Fibroblast of villous mesenchyme (primary cell): ENCODE data around the gene RGS18. TPM values are rescaled to one million over a fixed set of nuclear protein-coding genes. Genes with fewer than 3 reads are reported as not detected.
A peak's percentile ranks its signal among the peaks of the same experiment; 100 is the strongest.
"Not testable (repeated sequence)": the region's sequence is repeated elsewhere in the genome, so short reads cannot be mapped to it uniquely, and the experiment has no call there.

Experiments used
- DNase-seq: peaks from one replicate; pipeline ENCODE4 v3.0.0-alpha.2; 2010; ENCODE audit warnings: low read depth
- H3K4me3 ChIP-seq: 2 replicates; pipeline ENCODE4 v1.5.1; 2011; ENCODE audit warnings: low read depth, mild to moderate bottlenecking, low read length
- total RNA-seq: library from RNA; depleted of rRNA; stranded (reverse); fragments of >200 nt; gene quantifications from 2 replicates; pipeline ENCODE4 v1.2.3, GENCODE V29; 2012
- TF ChIP-seq, protein P1 (sequence below): IDR thresholded peaks from 2 replicates; pipeline ENCODE4 v1.5.1; 2012; ENCODE audit warnings: low read depth, mild to moderate bottlenecking, low read length; ENCODE audit not compliant: insufficient read depth

The RGS18 gene
- total RNA-seq, 1 donor: not detected

GRCh38 chr1:192224396-192224795 is 66.1 kb downstream of the RGS18 start:
- DNase-seq: no peak
- no peak overlapping the region for H3K4me3 ChIP-seq
- TF ChIP-seq, protein P1, sequence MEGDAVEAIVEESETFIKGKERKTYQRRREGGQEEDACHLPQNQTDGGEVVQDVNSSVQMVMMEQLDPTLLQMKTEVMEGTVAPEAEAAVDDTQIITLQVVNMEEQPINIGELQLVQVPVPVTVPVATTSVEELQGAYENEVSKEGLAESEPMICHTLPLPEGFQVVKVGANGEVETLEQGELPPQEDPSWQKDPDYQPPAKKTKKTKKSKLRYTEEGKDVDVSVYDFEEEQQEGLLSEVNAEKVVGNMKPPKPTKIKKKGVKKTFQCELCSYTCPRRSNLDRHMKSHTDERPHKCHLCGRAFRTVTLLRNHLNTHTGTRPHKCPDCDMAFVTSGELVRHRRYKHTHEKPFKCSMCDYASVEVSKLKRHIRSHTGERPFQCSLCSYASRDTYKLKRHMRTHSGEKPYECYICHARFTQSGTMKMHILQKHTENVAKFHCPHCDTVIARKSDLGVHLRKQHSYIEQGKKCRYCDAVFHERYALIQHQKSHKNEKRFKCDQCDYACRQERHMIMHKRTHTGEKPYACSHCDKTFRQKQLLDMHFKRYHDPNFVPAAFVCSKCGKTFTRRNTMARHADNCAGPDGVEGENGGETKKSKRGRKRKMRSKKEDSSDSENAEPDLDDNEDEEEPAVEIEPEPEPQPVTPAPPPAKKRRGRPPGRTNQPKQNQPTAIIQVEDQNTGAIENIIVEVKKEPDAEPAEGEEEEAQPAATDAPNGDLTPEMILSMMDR: no peak

GRCh38 chr1:192224846-192225245 is 66.6 kb downstream of the RGS18 start:
- TF ChIP-seq, protein P1: no peak
- no peak overlapping the region for H3K4me3 ChIP-seq
- DNase-seq: no peak

DNA sequence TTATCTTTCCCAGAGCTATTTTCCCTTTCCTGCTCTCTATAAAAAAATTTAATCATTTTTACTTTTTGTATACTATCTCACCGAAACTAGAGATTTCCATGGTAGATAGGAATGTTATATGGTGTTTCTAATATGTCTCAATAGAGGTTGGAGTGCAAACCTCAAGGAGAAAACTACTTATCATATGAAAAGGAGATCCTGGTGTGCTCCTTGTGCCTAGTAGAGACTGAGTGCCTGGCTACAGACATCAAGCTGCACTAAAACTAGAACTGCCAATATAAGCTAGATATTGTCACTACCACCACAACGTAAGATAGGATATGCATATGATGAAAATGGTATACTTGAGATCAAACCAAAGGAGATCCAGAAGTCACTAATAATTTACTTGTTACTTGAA is 67.0 kb downstream of the RGS18 start:
- DNase-seq: no peak
- no peak overlapping the region for H3K4me3 ChIP-seq
- TF ChIP-seq, protein P1: no peak

DNA sequence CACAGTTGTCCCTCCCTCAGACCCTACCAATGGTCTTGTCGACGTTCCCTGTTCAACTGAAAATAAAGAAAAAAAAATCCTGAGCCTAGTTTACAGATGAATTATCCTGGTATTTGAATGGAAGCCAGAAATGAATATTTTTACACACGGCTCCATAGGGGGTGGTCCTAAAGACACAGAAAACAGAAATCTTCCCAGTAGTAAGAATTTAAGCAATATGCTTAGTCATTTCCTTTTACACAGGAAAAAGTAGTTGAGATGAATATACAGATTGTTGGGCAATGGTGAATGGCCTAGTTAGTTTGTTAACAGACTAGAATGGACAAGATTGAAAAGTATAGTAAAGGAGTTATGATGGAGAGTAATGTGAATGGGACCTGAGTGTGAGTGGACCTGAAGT is 67.4 kb downstream of the RGS18 start:
- no peak overlapping the region for H3K4me3 ChIP-seq
- DNase-seq: peak; percentile 28
- TF ChIP-seq, protein P1: no peak

- no peak overlapping the region for H3K4me3 ChIP-seq
- DNase-seq: no peak
- TF ChIP-seq, protein P1: no peak
Observed at GRCh38 chr1:192227330-192227729, 69.1 kb downstream of the RGS18 start.

- DNase-seq, H3K4me3 ChIP-seq: not testable (repeated sequence)
Observed at GRCh38 chr1:192227980-192228379, 69.7 kb downstream of the RGS18 start.

DNA sequence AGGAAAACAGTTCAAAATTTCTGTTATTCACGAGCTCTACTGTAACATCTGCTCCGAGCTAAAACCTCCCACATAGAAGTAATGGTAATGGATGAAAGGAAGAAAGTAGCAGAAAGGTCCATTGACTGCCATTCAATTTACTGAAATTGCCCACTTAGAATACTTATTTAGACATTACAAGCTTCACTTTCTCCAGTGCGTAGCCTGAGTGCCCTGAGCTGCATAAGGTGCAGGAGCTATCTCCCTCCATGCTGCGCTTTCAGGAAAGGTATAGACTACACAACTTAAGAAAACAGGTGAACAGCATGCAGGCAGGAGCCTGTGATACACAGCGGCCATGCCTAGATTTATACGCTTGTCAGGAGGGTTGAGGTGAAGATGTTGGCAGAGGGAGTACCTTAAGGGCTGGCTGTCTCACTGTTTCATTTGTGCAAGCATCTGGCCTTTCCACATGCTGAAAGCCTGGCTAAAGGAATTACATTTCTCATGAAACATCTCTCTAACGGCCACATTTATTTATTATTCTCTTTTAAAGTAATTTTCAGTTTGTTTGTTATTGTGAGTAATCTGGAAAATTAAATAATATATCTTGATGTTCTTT is 74.7 kb downstream of the RGS18 start:
- DNase-seq: no peak
- no peak overlapping the region for H3K4me3 ChIP-seq
- TF ChIP-seq, protein P1: no peak
